CD1c-positive myeloid dendritic cell (primary cell): ENCODE results near the gene FOXB1.
A peak's percentile ranks its signal among the peaks of the same experiment; 100 is the strongest.

ENCODE experiments used
- DNase-seq: peaks from one replicate; pipeline ENCODE4 v3.0.0-alpha.2; 2016; ENCODE audit errors: extremely low spot score

FOXB1 gene

DNA sequence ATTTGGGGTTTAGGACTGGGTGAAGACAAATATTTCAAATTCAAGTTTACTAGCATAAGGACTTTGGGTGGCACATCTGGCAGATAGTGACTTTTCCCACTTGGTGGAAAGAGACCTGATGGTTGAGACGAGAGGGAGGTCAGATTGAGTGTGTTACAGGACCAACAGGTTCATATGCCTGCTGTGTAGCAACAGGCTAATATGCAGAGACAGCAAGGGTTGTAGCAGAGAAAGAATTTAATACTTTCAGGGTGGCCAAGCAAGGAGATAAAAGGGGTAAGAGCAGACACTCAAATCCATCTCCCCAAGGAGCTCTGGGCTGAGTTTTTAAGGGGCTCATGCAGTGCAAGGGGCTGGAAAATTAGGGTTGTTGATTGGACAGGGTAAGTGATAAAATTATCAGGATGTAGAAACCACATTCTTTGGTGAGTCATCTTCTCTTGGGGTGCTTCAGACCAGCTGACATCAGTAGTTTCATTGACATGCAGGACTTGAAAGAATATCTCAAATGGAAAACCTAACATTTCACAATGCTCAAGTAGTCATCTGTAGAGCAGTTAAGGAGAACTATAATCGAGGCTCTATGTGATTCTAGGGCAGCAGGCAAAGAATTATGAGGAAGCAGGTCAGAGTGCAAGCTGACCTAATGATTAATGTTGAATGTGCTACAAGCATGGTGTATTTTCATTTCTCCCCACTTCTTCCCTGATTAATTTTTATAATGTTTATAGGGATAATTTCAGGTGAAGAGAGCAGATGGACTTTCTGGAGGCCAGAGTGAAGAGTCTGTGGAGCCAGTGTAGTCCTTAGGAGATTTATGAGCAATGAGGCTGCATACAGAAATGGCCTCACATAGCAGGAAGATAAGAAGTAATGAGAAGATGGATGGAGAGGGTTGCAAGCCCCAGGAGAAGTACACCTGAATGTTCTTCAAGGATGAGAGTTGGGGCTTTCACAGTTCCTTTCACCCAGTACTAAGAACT lies 13.7 kb downstream of the FOXB1 start:
- DNase-seq = peak; percentile 85

- DNase-seq = no peak
Measured at GRCh38 chr15:60020736-60021135, 16.6 kb downstream of the FOXB1 start.

DNA sequence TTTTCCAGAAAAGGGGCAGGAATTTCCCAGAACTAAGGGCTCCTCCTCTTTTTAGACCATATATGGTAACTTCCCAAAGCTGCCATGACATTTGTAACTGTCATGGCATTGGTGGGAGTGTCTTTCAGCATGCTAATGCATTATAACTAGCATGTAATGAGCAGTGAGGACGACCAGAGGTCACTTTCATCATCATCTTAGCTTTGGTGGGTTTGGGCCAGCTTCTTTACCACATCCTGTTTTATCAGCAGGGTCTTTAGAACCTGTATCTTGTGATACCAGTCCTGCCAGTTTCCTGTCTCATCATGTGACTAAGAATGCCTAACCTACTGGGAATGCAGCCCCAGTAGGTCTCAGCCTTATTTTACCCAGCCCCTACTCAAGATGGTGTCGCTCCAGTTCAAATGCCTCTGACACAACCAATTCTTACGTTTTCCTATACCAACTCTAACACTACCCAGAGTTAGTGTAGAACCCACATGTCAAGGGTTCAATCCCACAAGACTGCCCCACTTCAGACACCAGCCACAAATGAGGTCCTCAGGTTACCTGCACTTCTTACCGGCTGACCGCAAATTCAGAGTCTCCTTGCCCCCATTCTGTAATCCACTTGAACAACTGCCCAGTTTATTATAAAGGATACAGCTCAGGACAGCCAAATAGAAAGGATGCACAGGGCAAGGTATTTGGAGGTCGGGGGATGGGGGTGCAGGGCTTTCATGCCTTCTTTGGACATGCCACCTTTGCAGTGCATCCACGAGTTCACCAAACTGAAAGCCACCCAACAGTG lies 17.7 kb downstream of the FOXB1 start:
- DNase-seq = no peak

DNA sequence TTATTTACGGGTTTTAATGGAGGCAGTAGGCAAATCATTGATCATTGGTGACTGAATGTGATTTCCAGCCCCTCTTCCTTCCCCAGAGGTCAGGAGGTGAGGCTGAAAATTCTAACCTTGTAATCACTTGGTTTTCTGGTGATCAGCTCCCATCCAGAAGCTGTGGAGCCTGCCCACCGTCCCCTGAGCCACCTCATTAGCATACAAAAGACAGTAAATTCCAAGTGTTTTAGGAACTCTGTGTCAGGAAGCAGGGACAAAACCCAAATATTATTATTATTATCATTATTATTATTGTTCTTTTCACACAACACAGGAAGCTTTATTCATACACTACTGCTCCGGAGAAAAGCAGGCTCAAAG lies 18.2 kb downstream of the FOXB1 start:
- no peak for DNase-seq

- no peak for DNase-seq
Measured at GRCh38 chr15:60026555-60026954, 22.4 kb downstream of the FOXB1 start.

- no peak for DNase-seq
Measured at GRCh38 chr15:60035344-60035743, 31.2 kb downstream of the FOXB1 start.

DNA sequence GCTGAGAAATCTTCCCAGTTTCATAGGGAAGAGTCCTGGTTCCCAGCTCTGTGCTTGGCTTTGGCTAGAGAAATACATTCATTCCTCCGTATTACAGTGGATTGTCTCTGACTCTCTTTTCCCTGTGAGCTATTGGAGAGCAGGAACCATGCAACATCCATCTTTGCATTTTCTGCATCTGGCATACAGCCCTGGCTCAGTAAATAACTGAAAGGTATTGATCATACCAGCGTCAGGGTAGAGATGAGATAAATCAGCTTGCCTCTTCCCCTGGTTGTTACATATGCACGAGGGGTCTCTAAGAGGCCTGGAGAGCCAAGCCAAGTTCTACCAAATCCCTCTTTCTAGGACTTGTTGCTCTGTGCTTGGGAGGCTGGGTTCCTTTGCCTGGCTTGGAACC lies 35.2 kb downstream of the FOXB1 start:
- DNase-seq = no peak

GRCh38 chr15:60043744-60044435 lies 39.8 kb downstream of the FOXB1 start:
- DNase-seq = no peak

DNA sequence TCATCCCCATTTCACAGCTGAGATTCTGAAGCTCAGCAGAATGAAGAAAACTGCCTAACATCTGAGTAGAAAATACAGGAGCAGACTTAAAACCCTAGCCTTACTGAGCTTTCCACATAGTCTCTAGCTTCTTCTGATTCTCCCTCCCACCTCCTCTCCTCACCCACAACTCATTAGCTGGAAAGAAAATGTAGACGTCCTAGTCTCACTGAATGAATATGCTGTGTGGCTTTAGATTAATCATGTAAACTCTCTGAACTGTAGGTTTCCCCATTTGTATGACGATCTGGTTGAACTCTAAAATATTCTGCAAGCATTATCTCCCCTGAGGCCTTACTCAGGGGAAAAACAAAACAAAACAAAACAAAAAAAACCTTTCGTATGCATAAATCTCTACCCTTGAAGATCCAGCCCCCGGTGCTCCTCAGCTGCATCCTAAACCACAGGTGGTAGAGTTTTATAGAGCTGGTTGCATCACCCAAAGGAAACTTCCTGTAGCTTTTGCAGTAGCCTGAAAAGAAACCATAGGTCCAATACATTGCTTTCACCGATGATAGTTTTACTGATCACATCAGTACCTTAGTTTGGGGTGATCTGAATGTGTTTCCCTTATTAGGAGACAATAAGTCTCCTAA lies 40.6 kb downstream of the FOXB1 start:
- DNase-seq = no peak

DNA sequence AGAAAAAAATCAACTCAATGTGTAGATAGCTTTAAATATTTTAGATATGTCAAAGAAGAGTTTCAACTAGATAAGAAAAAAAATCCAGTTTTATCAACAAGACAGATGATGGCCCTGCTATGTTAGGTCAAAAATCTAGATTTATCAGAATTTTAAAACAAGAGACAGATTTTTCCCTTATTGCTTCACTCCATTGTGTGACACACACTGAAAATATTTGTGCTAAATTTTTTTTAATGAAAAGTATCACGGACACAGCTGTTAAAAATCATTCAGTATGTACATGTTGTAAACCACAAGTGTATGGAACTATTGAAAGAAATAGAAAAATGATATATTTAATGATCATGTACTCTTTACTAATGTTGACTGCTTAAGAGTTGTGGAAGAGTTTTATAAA lies 43.6 kb downstream of the FOXB1 start:
- no peak for DNase-seq

GRCh38 chr15:60049948-60050347 lies 45.8 kb downstream of the FOXB1 start:
- no peak for DNase-seq

- DNase-seq = no peak
Measured at GRCh38 chr15:60052796-60053195, 48.7 kb downstream of the FOXB1 start.

DNA sequence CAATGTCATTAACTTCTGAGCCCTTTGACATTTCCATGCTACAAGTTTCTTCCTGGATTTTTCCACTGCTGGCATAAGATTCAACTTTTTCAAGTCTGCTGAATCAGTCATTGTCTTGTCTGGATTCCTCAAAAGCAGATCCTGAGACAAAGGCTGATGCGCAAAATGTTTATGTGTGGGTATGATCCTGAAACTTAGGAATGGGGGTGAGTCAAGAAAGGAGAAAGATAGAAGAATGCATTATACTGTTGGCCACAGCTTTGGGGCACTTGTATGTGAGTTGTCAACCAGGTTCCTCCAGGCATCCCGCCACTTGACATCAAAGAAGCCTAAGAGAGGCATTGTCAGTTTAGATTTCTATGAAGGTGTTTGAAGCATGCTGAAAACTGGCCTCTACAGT lies 50.4 kb downstream of the FOXB1 start:
- no peak for DNase-seq
